HFFc6 (cell line): ENCODE data around the gene CTF1. TPM values are rescaled to one million over a fixed set of nuclear protein-coding genes. Genes with fewer than 3 reads are reported as not detected.
A peak's percentile ranks its signal among the peaks of the same experiment; 100 is the strongest.

Source experiments
- DNase-seq: peaks from one replicate; pipeline ENCODE4 v3.0.0-alpha.2; 2018
- H3K27ac Mint-ChIP-seq: 2 replicates; pipeline ENCODE4 v1.8.0; 2020; ENCODE audit warnings: mild to moderate bottlenecking, mixed read lengths
- H3K27me3 Mint-ChIP-seq: 2 replicates; pipeline ENCODE4 v1.8.0; 2021; ENCODE audit warnings: mild to moderate bottlenecking, moderate library complexity, mixed read lengths; ENCODE audit not compliant: insufficient read depth
- H3K36me3 Mint-ChIP-seq: 2 replicates; pipeline ENCODE4 v1.8.0; 2021; ENCODE audit warnings: low read depth, mixed read lengths
- H3K4me1 Mint-ChIP-seq: 2 replicates; pipeline ENCODE4 v1.8.0; 2020; ENCODE audit warnings: low read depth, mixed read lengths
- H3K4me3 Mint-ChIP-seq: 2 replicates; pipeline ENCODE4 v1.8.0; 2020; ENCODE audit warnings: mild to moderate bottlenecking, moderate library complexity, mixed read lengths
- H3K9me3 Mint-ChIP-seq: 2 replicates; pipeline ENCODE4 v1.8.0; 2020; ENCODE audit warnings: mild to moderate bottlenecking, mixed read lengths
- CTCF ChIP-seq: fragments of 200-600 bp; sonication (generic); IDR thresholded peaks from 2 replicates; pipeline ENCODE4 v1.5.0; 2021; ENCODE audit warnings: antibody characterized with exemption, mild to moderate bottlenecking
- long read RNA-seq: library from polyadenylated mRNA; unstranded; transcript quantifications from one replicate; pipeline ENCODE4 v2.0.0, GENCODE V29; 2019
- total RNA-seq, 6 experiments: library from RNA; stranded (reverse); fragmentation: NEBNext Ultra II Directional; extraction: Animal tissue kit (Norgen Biotek cat#: 25700); gene quantifications; 2 replicates in 1 of 6; 3 replicates in 5 of 6; pipeline ENCODE4 v1.2.3, GENCODE V29; 2021

CTF1 gene, protein sequence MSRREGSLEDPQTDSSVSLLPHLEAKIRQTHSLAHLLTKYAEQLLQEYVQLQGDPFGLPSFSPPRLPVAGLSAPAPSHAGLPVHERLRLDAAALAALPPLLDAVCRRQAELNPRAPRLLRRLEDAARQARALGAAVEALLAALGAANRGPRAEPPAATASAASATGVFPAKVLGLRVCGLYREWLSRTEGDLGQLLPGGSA
- total RNA-seq, result 10 to 100 TPM; 12.0 to 16.3 (median 14.0) TPM
- long read RNA-seq, partial matches to known transcripts, result 2 of 2 reads
- long read RNA-seq, other reads (novel, unspliced or antisense), result 0 of 2 reads

DNA sequence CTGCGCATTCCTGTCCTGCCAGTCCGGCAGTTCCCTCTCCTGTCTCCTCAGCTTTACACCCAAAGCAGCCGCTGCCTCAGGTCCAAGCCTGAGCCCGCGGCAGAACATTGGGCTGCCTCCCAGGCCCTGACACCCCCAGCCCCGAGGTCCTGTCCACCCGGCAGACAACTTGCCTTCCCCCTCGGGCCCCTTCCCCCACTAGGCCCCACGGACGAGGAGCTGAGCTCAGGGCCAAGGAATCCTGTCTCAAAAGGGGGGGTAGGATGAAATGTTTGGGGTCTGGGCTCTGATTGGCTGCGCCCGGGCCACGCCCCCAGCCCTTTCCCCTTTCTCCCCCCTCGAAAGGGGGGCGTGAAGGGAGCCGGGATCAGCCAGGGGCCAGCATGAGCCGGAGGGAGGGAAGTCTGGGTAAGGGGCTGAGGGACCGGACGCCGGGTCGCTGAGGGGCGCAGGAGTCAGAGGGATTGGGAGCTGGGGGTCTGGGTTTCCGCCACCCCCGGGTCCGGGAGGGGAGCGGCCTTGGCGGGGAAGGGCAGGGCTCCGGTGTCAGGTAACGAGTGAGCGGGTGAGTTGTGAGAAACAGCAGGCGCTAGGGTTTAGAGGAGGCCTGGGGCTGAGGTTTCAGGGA lies at the start of gene CTF1:
TSS of gene CTF1 (plus strand) at position 354 of the 628 bp plus-strand sequence. CDS start at position 384, 30 bp downstream.
- Mint-ChIP-seq H3K27me3 (peaks cover 4% of the 10 kb centered on the region; the same call in 1 of the 2 replicates), H3K36me3 (peaks cover 16% of the 10 kb centered on the region), H3K27ac (peak within 1 kb of the TSS; percentile 100), H3K4me1 (peaks cover 38% of the 10 kb centered on the region), H3K9me3 (no peaks in the 10 kb centered on the region), H3K4me3 (peak within 1 kb of the TSS; percentile 98)
- TF ChIP-seq CTCF, result no peak
- peak; percentile 74 for DNase-seq

DNA sequence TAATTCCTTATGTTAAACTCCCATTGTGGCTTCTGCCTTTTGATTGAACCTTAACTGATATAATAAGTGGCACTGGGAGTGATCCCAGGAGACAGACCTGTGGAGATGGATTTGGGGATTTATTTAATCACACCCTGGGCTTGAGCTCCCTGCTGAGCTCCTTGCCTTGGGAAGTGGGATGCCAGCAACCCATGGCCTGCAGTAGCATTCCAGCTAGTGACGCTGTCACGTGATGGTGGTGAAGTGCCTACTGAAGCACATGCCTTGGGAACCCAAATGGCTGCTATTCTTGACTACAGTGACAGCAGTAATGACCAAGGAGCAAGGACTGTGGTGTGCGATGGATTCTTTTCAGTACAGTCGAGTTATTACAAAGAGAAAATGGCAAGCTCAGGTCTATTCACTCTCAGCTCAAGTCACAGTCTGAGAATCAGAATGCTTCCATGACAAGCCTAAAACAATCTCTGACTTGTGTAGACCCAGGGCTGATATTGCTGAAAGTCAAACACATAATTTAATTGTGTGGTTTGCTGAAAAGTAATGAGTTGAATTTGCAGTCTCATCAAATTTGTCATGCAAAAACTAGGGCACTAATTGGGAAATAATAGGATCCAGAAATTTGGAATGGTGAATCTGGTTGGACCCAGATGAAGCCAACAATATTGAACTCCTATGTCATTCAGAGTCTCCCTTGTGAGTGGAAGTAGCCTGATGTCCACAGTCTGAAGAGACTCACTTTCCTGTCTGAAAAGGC lies 49.6 kb upstream of the CTF1 start:
- TF ChIP-seq CTCF, result no peak
- Mint-ChIP-seq H3K36me3 (no peaks in the 10 kb centered on the region), H3K9me3 (no peaks in the 10 kb centered on the region), H3K4me1 (peaks cover 19% of the 10 kb centered on the region), H3K27me3 (no peaks in the 10 kb centered on the region; the same call in 1 of the 2 replicates), H3K4me3 (no peak overlapping the region), H3K27ac (no peak overlapping the region)
- no peak for DNase-seq

- Mint-ChIP-seq H3K27ac (no peak overlapping the region), H3K9me3 (no peaks in the 10 kb centered on the region), H3K36me3 (peaks cover 8% of the 10 kb centered on the region; the same call in 1 of the 2 replicates), H3K4me3 (no peak overlapping the region), H3K27me3 (no peaks in the 10 kb centered on the region; the same call in 1 of the 2 replicates), H3K4me1 (peaks cover 14% of the 10 kb centered on the region)
- no peak for TF ChIP-seq CTCF
- no peak for DNase-seq
These were observed 46.2 kb upstream of the CTF1 start for GRCh38 chr16:30850246-30850645.

DNA sequence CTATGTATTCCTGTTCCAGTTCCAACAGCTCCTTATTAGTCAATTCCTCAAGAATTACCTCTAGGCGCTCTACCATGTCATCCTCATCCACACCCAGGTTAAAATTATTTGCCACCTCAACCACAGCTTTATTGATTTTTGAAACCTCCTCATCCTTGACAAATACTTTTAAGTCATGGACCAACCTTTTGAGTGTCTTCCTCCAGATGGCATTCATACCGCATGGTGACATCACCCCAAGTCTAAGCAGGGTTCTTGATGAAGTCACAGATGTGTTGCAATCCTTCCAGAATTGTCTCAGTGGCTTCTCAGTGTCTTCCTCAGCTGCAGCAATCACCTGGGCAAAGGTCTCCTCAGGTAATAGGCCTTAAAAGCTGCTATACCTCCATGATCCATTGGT lies 42.7 kb upstream of the CTF1 start:
- Mint-ChIP-seq H3K36me3 (peaks cover 8% of the 10 kb centered on the region; the same call in 1 of the 2 replicates), H3K4me3 (no peak overlapping the region), H3K27me3 (no peaks in the 10 kb centered on the region; the same call in 1 of the 2 replicates), H3K9me3 (no peaks in the 10 kb centered on the region), H3K27ac (no peak overlapping the region), H3K4me1 (peaks cover 15% of the 10 kb centered on the region)
- no peak for DNase-seq
- TF ChIP-seq CTCF, result no peak

- Mint-ChIP-seq H3K4me1 (peaks cover 31% of the 10 kb centered on the region), H3K36me3 (peaks cover 13% of the 10 kb centered on the region; the same call in 1 of the 2 replicates), H3K4me3 (no peak overlapping the region), H3K27me3 (no peaks in the 10 kb centered on the region), H3K27ac (no peak overlapping the region), H3K9me3 (no peaks in the 10 kb centered on the region)
- no peak for TF ChIP-seq CTCF
- no peak for DNase-seq
These were observed 38.3 kb upstream of the CTF1 start for GRCh38 chr16:30858111-30858495.
